Heart right ventricle (tissue), 16 donors: ENCODE results near the gene MEX3A. TPM values are rescaled to one million over a fixed set of nuclear protein-coding genes. Genes with fewer than 3 reads are reported as not detected.

ENCODE experiments used
- ATAC-seq, 8 donors: fragments of 200-7000 bp; cut with Tn5 transposase; one replicate each; pipeline ENCODE4 v1.9.1; 2020; ENCODE audit warnings: mild to moderate bottlenecking in 8 of 8, moderate library complexity in 8 of 8, moderate number of reproducible peaks in 1 of 8
- DNase-seq, 2 donors: peaks; one replicate each; pipeline ENCODE4 v3.0.0-alpha.2; 2020
- H3K27ac ChIP-seq, 10 donors: fragments of 200-600 bp; sonication (generic) in 2 of 10; one replicate each; pipeline versions ENCODE4 v1.5.0 to v1.8.0; 2020 to 2022; ENCODE audit warnings: mild to moderate bottlenecking in 3 of 10
- H3K27me3 ChIP-seq, 7 donors: fragments of 200-600 bp; one replicate each; pipeline ENCODE4 v1.8.0; 2021 to 2022; ENCODE audit warnings: mild to moderate bottlenecking in 2 of 7
- H3K36me3 ChIP-seq, 9 donors: fragments of 200-600 bp; sonication (generic) in 1 of 9; one replicate each; pipeline versions ENCODE4 v1.5.0 to v1.8.0; 2020 to 2022; ENCODE audit warnings: mild to moderate bottlenecking in 2 of 9
- H3K4me1 ChIP-seq, 9 donors: fragments of 200-600 bp; sonication (generic) in 1 of 9; one replicate each; pipeline versions ENCODE4 v1.5.0 to v1.8.0; 2020 to 2022; ENCODE audit warnings: mild to moderate bottlenecking in 4 of 9
- H3K4me3 ChIP-seq, 10 donors: fragments of 200-600 bp; sonication (generic) in 2 of 10; one replicate each; pipeline versions ENCODE4 v1.5.0 to v1.8.0; 2020 to 2022; ENCODE audit warnings: mild to moderate bottlenecking in 7 of 10, moderate library complexity in 2 of 10
- H3K9me3 ChIP-seq, 11 donors: fragments of 200-600 bp in 10 of 11; sonication (generic) in 2 of 11; one replicate each; pipeline versions ENCODE4 v1.5.0 to v1.8.0; 2013 to 2022; ENCODE audit warnings: mild to moderate bottlenecking in 2 of 11, control low read depth in 1 of 11, moderate library complexity in 1 of 11
- WGBS, 2 donors: extraction: QIAGEN DNeasy Blood & Tissue Kit; methylation state at CpG; one replicate each; pipeline ENCODE4 v1.1.7; 2013; ENCODE audit warnings: inconsistent platforms in 1 of 2; 5-methylcytosine and 5-hydroxymethylcytosine counted together
- intact Hi-C, 10 donors: fragments of 100-400 bp; cut with DNase I; formaldehyde crosslinking; loops; one replicate each; pipeline versions ENCODE4 v1.11.1 to v1.14.2; 2022
- polyA plus RNA-seq, 2 donors: library from polyadenylated mRNA; stranded (reverse); fragments of 200-250 nt; gene quantifications; one replicate each; pipeline ENCODE4 v1.2.3, GENCODE V29; 2013
- total RNA-seq, 10 donors: library from RNA; stranded (reverse); fragmentation: NEBNext Ultra II Directional in 3 of 10; extraction: Animal tissue kit (Norgen Biotek cat#: 25700) in 3 of 10; gene quantifications; one replicate each; pipeline versions ENCODE4 v1.2.1 to v1.2.4, GENCODE V29; 2021 to 2023
- TF ChIP-seq, protein P1 (sequence below), 9 donors: fragments of 200-600 bp; sonication (generic) in 2 of 9; IDR thresholded peaks; one replicate each; pipeline versions ENCODE4 v1.5.0 to v1.8.0; 2021 to 2022; ENCODE audit warnings: antibody characterized with exemption in 9 of 9, mild to moderate bottlenecking in 5 of 9, moderate library complexity in 1 of 9
- donor health status: Arrhythmogenic right ventricular cardiomyopathy.
- donor health status: ischemic (EF 13 %, LVEDD 7.1; RV severe dilation, severe dysfunction).
- donor health status: healthy with polysubstance abuse.
- donor health status: DM: no; HTN: yes; CAD: no.
- donor health status: DM: no; HTN: no; CAD: no.
- donor health status: ischemic (EF 25% LVEDD 6.9; RV normal size, moderate dysfunction).
- donor health status: ischemic (EF 25% LVEDD 5.7; RV mildly dilated, moderate dysfunction).
- donor health status: healthy.
- donor health status: DM: yes; HTN: yes; CAD: no.
- donor health status: Ischemic cardiomyopathy.
- donor health status: ischemic (EF 35%, LVEDD 5.7; RV mildly dilated, moderate dysfunction).
- donor health status: nonischemic (EF 11% LVEDD 7.7; RV severe dilation, severe dysfunction).
- donor health status: DM: yes; HTN: yes; CAD: no.
- donor health status: PGD.
- donor health status: ischemic (EF 29% LVEDD 5.4; RV normal size, mild dysfunction).
- donor health status: nonischemic (EF 23%, LVEDD 6.1; RV moderate dilation, normal function).

The MEX3A gene
- total and polyA plus RNA-seq, 12 donors, result 0.09 to 0.31 (median 0.19) TPM

- no peak overlapping the region for H3K4me3 ChIP-seq
- peaks cover 9 to 34% (median 15%) of the 10 kb centered on the region in 9 donors for H3K4me1 ChIP-seq
- H3K36me3 ChIP-seq, result no peaks in the 10 kb centered on the region
- no peak overlapping the region for H3K27ac ChIP-seq
- ATAC-seq (no peak), DNase-seq (no peak)
- 65 to 68% methylated on average over 2 of the region's 2 CpGs for WGBS, 2 donors
- intact Hi-C loops, result loop anchor here in 6 of 10 donors (2.0 to 5.0 kb wide), 3 partner anchors 51 to 136 kb away; no protein-coding TSS in a partner anchor
- H3K27me3 ChIP-seq, result no peaks in the 10 kb centered on the region
- TF ChIP-seq, protein P1, sequence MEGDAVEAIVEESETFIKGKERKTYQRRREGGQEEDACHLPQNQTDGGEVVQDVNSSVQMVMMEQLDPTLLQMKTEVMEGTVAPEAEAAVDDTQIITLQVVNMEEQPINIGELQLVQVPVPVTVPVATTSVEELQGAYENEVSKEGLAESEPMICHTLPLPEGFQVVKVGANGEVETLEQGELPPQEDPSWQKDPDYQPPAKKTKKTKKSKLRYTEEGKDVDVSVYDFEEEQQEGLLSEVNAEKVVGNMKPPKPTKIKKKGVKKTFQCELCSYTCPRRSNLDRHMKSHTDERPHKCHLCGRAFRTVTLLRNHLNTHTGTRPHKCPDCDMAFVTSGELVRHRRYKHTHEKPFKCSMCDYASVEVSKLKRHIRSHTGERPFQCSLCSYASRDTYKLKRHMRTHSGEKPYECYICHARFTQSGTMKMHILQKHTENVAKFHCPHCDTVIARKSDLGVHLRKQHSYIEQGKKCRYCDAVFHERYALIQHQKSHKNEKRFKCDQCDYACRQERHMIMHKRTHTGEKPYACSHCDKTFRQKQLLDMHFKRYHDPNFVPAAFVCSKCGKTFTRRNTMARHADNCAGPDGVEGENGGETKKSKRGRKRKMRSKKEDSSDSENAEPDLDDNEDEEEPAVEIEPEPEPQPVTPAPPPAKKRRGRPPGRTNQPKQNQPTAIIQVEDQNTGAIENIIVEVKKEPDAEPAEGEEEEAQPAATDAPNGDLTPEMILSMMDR (IDR thresholded peaks at IDR 0.05), result no peak
- H3K9me3 ChIP-seq, result no peaks in the 10 kb centered on the region
These were observed 9.3 kb upstream of the MEX3A start for GRCh38 chr1:156091610-156092009.

DNA sequence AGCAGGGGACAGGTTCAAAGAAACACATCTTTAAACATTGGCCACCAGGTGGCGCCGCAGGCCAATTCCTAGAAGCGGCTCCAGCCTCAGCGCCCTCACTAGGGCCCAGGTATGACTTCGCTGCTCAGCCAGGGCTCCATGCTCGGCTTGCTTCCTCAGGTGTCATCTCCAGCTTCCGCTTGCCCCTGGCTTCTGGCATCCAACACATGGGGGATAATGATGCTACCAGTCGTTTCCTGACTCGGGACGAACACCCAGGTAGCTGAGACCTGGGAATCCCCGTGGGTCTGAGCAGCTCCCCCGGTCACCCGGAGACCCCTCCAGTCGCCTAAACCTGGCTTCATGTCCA lies 8.5 kb upstream of the MEX3A start:
- TF ChIP-seq, protein P1 (IDR thresholded peaks at IDR 0.05), result peak; percentile 78 to 95 (median 89)
- H3K27ac ChIP-seq, result peak overlapping the region in 1 of 10 donors; percentile 69
- H3K27me3 ChIP-seq, result no peaks in the 10 kb centered on the region
- ATAC-seq, result peak; percentile 75 to 90 (median 84)
- intact Hi-C loops, result loop anchor here (1.0 to 5.0 kb wide), 5 partner anchors 39 to 136 kb away; no protein-coding TSS in a partner anchor
- H3K36me3 ChIP-seq, result no peaks in the 10 kb centered on the region
- H3K4me3 ChIP-seq, result no peak overlapping the region
- peaks cover under 1 to 28% (median 11%) of the 10 kb centered on the region in 9 donors for H3K4me1 ChIP-seq
- WGBS, 2 donors, result 33 to 41% methylated on average over 14 of the region's 14 CpGs
- DNase-seq, result peak; percentile 82 to 87
- H3K9me3 ChIP-seq, result no peaks in the 10 kb centered on the region

DNA sequence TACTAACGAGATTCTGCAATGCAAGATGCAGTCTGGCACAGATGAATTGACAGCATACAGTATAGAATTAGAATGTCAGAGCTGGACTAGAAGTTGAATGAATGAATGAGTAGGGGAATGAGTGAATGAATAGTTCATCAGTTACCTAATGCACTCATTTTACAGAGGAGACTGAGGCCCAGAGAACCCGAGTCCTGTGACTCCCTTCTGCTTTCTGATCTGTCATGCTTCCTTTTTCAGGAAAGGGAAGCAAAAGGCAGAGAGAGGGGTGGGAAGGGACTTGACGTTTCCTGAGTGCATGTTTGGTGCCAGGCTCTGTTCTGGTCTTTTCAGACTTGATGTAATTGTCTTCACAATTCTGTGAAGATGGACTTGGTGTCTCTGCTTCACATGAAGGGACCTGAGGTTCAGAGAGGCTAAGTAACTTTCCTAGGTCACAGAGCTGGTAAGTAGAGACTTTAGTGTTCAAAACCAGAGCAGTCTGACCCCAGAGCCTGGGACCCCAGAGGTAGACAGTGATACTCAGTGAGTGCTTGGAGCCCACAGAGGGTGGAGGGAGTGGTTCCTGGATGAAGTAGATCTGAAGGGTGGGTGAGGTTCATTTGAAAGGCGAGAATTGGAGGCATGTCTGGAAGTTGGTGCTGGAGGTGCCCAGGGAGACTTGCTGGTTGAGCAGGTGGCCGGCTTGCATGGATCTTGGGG lies 8.0 kb upstream of the MEX3A start:
- Histone ChIP-seq H3K36me3 (no peaks in the 10 kb centered on the region), H3K27ac (peak overlapping the region in 1 of 10 donors; percentile 69), H3K27me3 (peaks cover 0 to 5% (median 0%) of the 10 kb centered on the region in 7 donors), H3K4me1 (peaks cover 0 to 24% (median 11%) of the 10 kb centered on the region in 9 donors), H3K9me3 (no peaks in the 10 kb centered on the region), H3K4me3 (no peak overlapping the region)
- ATAC-seq, result peak; percentile 6 to 65 (median 16)
- DNase-seq, result no peak
- intact Hi-C loops, result loop anchor here (1.0 to 5.0 kb wide), 5 partner anchors 40 to 137 kb away; no protein-coding TSS in a partner anchor
- WGBS, 2 donors, result 35 to 37% methylated on average over 5 of the region's 5 CpGs
- TF ChIP-seq, protein P1 (IDR thresholded peaks at IDR 0.05), result no peak

- intact Hi-C loops, result loop anchor here (1.0 to 5.0 kb wide), 5 partner anchors 41 to 138 kb away; no protein-coding TSS in a partner anchor
- TF ChIP-seq, protein P1 (IDR thresholded peaks at IDR 0.05), result no peak
- Histone ChIP-seq H3K9me3 (no peaks in the 10 kb centered on the region), H3K27me3 (peaks cover 0 to 10% (median 0%) of the 10 kb centered on the region in 7 donors), H3K4me3 (no peak overlapping the region), H3K4me1 (peaks cover 0 to 24% (median 11%) of the 10 kb centered on the region in 9 donors), H3K27ac (peak overlapping the region in 1 of 10 donors; percentile 69), H3K36me3 (no peaks in the 10 kb centered on the region)
- DNase-seq (no peak), ATAC-seq (no peak)
- WGBS, 2 donors, result 65 to 73% methylated on average over 6 of the region's 6 CpGs
These were observed 7.4 kb upstream of the MEX3A start for GRCh38 chr1:156089704-156090103.
